Stimulated activated CD4-positive, alpha-beta T cell treated with anti-CD3 and anti-CD28 coated beads, Interleukin-4, amount 100 ng/mL, for 4 hours (primary cell): Measurements from ENCODE around the gene RSPH9.

ENCODE experiments used
- DNase-seq, 2 experiments: peaks; one replicate each; pipeline ENCODE4 v3.0.0-alpha.2; 2020

The RSPH9 gene

GRCh38 chr6:43644940-43645612 lies at the start of gene RSPH9:
RSPH9 (plus strand) TSS chr6:43645036; CDS start chr6:43645099, 63 bp downstream.
- DNase-seq, result peak; percentile 60 to 63

DNA sequence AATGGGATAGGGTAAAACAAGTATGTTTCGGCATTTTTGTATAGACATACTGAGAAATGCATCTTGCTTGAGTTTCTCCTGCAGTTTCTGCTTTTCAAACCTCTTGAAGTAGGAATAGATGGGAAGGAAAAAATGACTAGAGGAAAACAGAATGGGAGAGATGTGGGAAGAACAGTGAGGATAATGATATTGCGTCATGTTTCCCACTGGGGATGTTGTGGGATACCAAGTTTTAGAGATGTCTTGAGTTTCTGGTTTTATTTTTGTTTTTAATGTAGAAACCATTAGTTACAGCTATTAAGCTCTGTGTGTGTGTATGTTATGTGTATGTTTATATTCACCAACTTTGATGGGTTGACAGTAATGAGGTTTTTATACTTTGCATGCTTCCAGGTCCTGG lies 44.2 kb upstream of the RSPH9 start:
- DNase-seq, result no peak

DNA sequence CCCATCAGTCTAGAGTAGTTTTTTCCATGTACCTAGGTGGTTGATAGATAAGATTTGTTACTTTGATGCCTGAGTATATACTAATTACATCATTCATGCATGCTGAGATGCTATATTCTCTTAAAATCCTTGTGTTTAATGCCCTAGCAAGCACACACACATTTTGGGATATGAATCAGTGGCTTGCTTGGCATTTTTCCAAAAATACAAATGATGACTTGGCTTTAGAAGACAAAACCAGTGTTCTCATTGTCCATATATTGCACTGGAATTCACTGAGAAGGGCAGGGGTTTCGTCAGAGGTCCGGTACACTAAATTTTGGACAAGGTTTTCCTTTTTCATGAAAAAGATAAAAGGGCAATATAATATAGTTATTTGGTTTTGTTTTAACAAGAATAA lies 40.7 kb upstream of the RSPH9 start:
- DNase-seq, result no peak

DNA sequence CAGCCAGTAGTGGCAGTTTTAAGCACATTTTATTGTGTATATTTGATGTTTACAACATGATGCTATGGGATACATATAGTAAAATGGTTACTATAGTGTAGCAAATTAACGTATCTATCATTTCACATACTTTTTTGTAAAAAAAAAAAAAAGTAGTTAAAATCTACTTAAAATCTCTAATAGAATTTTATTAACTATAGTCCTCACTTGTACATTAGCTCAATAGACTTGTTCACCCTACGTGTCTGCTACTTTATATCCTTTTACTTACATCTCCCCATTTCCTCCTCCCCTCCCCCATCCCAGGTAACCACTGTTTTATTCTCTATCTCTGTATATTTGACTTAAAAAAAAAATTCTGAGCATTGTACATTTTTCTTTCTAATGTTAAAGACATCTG lies 38.8 kb upstream of the RSPH9 start:
- no peak for DNase-seq

- peak; percentile 32 to 53 for DNase-seq
Measured at GRCh38 chr6:43608310-43608763, 36.5 kb upstream of the RSPH9 start.

- DNase-seq, result no peak
Measured at GRCh38 chr6:43608807-43609206, 36.0 kb upstream of the RSPH9 start.

DNA sequence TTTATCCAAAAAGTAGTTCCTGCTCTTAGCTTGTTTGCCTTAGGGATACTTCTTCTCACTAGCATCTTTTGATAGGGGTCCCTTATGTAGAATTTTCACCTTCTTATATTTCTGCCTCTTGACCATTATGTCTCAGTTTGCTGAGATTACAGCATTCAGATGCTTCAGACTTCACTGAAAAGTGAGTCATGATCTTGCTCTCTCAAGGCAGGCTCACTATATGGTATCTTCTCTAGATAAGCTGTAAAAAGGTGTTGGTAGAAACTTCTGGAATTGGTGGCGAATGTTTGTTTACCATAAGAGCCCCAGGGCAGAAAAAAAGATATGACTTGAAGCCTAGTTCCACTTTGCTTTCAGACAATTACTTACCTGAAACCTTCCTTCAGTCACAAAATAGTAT lies 35.4 kb upstream of the RSPH9 start:
- DNase-seq, result no peak

DNA sequence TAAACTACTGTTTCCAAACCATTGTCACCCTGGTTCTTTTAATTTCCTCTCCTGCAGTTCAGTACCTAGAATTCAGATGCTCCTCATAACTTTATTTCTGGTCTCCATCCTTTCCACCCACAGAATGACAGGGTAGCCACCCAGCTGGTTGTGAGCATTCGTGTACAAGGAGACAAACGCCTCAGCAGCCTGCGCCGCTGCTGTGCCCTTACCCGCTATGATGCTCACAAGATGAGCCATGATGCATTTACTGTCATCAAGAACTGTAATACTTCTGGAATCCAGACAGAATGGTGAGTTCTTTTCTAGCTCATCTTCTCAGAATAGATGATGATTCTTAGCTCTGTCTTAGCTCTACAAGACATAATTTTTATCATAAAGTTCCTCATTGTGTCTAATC lies 34.4 kb upstream of the RSPH9 start:
- DNase-seq, result no peak

DNA sequence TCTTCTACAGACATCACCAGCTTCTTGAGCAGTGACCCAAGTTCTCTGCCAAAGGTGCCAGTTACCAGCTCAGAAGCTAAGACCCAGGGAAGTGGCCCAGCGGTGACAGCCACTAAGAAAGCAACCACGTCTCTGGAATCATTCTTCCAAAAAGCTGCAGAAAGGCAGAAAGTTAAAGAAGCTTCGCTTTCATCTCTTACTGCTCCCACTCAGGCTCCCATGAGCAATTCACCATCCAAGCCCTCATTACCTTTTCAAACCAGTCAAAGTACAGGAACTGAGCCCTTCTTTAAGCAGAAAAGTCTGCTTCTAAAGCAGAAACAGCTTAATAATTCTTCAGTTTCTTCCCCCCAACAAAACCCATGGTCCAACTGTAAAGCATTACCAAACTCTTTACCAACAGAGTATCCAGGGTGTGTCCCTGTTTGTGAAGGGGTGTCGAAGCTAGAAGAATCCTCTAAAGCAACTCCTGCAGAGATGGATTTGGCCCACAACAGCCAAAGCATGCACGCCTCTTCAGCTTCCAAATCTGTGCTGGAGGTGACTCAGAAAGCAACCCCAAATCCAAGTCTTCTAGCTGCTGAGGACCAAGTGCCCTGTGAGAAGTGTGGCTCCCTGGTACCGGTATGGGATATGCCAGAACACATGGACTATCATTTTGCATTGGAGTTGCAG lies 31.0 kb upstream of the RSPH9 start:
- no peak for DNase-seq

- no peak for DNase-seq
Measured at GRCh38 chr6:43614396-43614730, 30.5 kb upstream of the RSPH9 start.

DNA sequence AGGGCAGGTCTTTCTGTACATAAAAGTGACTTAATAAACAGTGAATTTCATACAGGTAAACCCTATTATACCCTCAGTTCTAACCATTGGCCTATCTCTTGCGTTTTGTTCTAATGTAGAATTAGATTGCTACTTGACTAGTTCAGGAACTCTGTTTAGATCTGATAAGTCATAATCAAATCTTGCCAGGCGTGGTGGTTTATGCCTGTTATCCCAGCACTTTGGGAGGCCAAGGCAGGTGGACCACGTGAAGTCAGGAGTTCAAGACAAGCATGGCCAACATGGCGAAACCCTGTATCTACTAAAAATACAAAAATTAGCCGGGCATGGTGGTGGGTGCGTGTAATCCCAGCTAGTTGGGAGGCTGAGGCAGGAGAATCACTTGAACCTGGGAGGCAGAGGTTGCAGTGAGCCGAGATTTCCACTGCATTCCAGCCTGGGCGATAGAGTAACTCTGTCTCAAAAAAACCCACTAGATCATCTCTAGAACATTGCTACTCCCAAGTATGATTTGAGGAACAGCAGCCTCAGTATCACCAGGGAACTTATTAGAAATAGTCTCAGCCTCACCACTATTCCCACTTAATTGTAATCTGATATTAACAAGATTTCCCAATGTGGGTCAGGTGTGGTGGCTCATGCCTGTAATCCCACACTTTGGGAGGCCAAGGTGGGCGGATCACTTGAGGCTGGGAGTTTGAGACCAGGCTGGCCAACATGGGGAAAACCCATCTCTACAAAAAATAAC lies 27.9 kb upstream of the RSPH9 start:
- no peak for DNase-seq

DNA sequence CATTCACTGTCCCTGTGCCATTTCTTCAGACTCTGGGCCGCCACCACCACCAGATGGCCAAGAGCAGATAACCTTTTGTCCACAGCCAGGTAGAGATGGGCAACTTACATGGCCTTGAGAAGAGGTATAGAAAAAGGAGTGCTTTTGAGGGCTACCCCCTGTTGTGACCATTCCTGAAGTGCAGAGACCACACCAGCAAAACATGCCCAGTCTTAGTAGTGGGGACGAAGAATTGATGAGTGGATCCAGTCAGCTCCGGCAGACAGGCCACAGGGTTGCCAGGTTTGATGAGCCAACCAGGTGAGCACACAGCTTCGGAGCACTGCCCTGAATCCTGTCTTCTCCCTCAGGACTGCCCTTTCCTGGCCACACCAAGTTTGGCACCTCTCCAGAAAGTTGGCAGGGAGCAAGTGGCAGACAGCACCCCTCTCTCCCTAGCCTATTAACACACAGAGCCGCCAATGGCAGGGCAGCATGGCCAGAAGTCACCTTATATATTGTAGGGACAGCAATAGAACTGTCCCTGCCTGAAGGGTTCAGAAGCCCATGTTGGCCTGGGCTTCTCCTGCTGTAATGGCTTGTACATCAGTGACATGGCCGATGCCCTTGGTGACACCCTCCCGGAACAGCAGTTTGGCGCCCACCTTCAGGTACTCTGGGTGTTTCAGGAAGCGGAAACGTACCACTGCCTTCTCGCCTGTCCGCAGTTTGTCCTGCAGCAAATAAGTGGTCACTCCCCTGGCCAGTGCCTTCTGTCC lies 23.6 kb upstream of the RSPH9 start:
- DNase-seq, result no peak

GRCh38 chr6:43621836-43622180 lies 23.0 kb upstream of the RSPH9 start:
- DNase-seq, result no peak

DNA sequence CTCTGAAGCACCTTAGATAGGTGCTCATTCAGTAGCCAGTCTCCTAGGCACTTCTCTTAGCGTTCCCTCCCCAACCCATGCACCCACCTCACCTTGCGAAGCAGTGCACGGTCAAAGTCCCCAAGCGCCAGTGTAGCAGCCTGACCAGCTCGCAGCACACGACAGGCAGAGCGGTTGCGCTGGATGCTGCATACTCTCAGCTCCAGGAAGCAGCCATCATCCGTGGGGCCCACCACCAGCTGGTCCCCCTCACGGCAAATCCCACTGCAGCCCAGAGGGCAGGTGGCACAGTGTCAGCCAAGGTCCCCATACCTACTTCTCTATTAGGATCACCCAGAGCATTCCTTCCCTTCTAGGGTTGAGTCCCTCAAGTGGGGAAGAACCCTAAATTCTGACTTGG lies 22.3 kb upstream of the RSPH9 start:
- DNase-seq, result no peak

GRCh38 chr6:43623880-43624785 lies 20.7 kb upstream of the RSPH9 start:
- no peak for DNase-seq

DNA sequence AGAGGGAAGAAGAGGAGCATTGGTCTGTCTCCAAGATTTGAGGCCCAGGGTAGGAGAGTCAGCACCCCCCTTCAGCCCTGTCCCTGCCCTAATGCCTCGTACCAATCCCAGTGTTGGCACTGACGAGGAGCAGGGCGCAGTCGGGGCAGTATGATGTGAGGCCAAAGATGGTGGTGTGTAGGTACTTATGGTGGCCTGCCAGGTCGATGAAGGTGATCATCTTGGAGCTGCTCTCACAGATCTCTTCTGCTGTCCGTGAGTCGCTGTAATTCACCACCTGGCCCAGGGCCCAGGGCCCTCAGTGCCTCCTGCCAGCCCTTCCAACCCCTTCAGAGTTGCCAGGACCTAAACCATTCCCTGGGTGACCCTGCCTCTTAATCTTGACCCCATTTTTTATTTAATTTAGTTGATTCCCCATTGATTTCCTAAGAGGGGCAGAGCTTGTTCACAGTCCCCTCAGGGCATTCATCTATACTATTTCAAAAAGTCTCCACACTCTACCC lies 20.0 kb upstream of the RSPH9 start:
- DNase-seq, result no peak

- DNase-seq, result no peak
Measured at GRCh38 chr6:43625393-43625992, 19.3 kb upstream of the RSPH9 start.

GRCh38 chr6:43627008-43627825 lies 17.6 kb upstream of the RSPH9 start:
- no peak for DNase-seq

DNA sequence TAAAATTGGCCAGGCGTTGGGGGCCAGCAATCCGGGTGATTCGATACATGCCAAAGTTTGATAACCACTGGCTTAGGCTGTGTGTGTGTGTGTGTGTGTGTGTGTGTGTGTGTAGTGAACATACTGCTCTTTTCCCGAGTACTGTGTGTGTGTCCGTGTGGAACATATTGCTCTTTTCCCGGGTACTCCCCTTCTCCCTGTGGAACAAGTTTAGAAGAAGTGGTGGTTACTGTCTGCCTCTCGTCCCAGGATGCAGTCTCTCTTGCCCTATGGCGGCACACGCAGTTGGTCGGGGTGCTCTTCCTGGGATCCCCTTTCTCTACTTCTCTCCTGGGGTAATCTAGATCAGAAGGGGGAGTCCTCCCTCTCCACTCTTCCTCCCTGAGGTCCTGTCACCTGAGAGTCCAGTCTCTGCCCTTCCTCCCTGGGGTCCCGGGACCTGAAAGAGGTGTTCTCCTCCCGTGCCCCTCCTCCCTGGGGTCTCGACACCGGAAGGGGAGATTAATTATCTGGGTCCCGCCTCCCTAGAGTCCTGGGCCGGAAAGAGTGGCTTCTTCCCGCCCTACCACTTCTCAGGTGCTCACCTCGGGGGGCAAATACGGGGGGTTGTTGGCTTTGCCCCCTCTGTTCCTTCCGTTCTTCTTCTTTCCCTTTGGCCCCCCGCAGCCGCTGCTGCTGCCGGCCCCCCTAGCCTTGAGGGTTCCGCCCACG lies 16.3 kb upstream of the RSPH9 start:
- peak; percentile 38 to 42 for DNase-seq

DNA sequence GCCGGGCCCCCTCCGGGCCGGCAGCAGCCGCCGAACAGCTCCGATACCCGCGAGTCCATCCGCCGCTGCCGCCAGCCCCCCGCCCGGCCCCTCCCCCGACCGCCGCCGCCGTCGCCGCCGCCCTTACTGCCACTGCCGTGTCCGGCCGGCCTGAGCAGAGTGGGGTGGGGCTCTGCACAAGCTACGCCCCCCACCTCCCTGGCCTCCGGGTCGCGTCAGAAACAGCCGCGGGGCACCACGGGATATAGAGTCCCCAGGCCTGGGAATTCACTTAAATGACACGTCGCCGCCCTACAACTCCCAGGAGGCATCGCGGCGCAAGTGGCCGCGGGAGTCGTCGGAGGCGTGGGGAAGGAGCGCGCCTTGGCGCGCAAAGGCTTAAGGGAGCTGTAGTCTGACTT lies 15.7 kb upstream of the RSPH9 start, which contains the start of gene GTPBP2:
Gene GTPBP2 (minus strand): TSS at position 161 of the 401 bp plus-strand sequence. CDS start 102 bp downstream, at position 59.
- DNase-seq, result peak; percentile 91 to 98
